C4-2B (cell line): Measurements from ENCODE around the gene ATP2B2.

ENCODE experiments used
- CTCF ChIP-seq: fragments of 450-650 bp; conservative IDR thresholded peaks from 2 replicates; pipeline ENCODE4 v1.5.1; 2017; ENCODE audit warnings: mild to moderate bottlenecking
- ZFX ChIP-seq: fragments of 450-650 bp; IDR thresholded peaks from 2 replicates; pipeline ENCODE4 v1.6.1; 2017

GRCh38 chr3:10510743-10511432 is 5.5 kb upstream of the ATP2B2 start:
- no peak for TF ChIP-seq CTCF
- TF ChIP-seq ZFX: no peak
